HTERT RPE-1 (cell line): Measurements from ENCODE around the gene SETDB2.

ENCODE experiments used
- in situ Hi-C: fragments of 300-500 bp; cut with MboI; formaldehyde crosslinking; loops from 4 replicates; pipeline ENCODE4 v1.14.3; 2020; ENCODE audit warnings: low sequenced_read_pairs

The SETDB2 gene

DNA sequence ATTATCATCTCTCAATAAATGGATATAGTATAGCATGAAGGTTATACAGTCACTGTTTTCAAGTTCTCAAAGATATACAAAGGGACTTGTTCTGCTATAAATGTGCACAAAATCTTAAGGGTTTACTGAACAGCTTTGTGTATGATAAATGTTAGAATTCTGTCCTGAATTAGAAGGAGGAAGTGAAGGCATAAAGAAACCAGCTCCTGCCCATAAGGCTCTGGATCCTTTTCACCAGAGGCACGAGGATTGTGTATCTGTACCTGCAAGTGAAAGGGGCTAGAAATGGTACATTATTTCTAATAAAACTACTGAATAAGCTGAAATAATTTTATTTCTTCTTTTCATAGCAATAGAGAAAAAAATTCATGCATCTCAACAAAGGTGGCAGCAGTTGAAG is 84.1 kb downstream of the SETDB2 start:
- in situ Hi-C loops, result no loop called here

DNA sequence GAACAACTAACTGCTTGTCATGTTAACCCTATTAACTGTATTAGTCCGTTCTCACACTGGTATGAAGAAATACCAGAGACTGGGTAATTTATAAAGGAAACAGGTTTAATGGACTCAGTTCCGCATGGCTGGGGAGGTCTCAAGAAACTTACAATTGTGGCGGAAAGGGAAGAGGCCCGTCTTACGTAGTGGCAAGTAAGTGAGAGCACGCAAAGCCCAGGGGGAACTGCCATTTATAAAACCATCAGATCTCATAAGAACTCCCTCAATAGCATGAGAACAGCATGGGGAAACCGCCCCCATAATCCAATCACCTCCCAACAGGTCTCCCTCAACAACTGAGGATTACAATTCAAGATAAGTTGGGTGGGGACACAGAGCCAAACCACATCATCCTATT is 86.4 kb downstream of the SETDB2 start:
- in situ Hi-C loops, result no loop called here

DNA sequence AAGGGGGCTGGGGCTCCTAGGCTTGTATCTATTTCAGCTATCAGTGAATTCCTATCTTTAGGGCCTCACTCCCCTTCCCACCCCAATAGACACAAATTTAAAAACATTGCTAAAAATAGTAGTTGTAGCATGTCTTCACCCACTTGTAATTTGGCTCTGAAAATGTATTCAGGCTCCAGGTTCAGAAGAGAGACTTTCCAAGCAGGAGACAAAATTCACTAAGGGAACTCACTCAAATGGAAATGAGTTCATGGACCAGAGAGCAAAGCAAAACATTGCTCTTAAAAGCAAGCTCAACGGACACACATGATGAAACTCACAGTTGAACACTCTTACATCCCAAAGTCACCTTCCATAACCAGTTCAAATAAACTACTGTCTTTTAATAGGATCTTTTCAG is 88.5 kb downstream of the SETDB2 start:
- in situ Hi-C loops, result no loop called here

DNA sequence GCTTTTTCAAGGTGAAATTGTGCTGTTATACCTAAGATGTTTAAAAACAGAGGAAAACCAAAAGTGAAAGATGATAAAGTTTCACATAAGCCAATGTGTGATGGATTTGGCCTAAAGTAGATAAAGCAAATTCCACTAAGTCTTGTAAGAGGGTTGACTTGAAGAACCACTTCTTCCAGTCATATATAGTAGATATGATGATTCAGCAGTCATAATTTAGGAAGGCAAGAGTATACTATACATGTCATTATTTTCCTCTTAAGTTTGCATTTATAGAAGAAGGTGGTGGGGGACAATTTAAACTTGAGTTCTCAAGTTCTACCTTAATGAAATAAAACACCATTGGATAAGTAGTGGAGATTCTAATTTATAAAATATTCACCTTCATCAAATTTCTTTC is 88.9 kb downstream of the SETDB2 start:
- in situ Hi-C loops, result no loop called here

DNA sequence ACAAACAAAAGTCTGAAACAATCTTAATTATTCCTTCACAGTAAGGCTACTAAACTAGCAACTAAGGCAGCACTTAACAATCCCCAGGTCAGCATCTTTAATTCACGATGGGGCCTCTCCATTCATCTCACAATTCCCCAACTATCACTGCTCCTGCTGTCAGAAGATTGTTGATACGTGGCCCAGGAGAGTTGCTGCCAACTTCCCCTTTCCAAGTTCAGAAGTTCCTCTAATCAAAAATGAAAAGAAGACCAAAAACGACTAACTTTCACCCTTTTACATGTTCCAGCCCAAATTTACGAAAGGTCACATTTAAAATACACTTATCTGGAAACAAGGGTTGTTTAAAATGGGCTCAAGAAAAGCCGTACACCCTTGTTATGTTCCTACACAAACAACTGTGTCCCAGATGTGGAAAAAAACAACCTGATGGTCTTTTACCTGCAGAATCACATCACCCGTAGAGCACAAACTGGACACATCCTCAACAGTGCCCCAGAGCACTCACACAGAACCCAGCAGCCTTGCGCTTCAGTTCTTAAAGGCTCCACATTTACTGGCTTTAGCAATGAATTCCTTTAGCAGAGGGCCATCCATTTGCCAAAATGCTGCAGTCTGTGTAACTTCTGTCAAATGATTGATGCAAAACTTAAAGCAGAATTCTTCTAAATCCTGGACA is 89.7 kb downstream of the SETDB2 start:
- in situ Hi-C loops, result no loop called here

DNA sequence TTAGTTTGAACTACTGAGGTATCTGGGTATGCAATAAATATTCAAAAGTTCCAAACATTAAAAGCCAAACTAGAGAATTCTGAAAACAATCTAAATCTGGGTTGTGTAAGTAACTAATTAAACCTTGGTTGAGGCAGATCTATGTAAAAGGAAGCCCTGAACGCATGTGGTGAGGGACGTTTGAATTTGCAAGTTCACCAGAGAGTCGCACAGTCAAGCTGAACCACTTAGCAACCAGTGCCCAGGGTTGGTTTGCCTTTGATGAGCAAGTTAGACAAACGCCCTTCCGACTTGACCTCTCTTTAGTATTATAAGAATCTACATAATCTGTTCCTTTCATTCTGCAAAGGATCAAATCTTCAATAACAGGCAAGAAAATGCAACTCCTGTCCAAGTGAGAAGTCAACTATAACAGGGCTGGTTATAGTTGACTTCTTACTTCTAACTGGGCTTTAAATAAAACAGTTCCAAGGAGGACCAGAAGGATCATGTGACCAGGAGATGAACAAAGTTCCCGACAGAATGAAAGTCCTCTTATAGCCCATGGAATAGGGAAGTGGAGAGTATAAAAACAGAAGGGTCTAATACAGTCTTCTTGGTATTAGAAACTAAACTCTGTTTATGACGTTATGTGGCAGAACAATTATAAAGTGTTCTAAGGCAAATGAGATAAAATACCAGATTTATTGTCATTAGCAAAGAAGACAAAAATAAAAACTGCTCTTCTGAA is 92.2 kb downstream of the SETDB2 start:
- in situ Hi-C loops, result no loop called here

DNA sequence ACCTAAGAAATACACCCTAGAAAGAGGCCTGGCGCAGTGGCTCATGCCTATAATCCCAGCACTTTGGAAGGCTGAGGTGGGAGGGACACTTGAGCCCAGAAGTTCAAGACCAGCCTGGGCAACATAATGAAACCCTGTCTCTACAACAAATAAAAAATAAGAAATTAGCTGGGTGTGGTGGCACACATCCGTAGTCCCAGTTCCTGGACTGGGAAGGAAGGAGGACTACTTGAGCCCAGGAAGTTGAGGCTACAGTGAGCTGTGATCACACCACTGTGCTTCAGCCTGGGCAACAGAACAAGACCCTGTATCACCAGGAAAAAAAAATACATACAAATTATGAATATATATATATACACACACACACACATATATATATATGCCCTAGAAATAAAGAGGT is 94.3 kb downstream of the SETDB2 start:
- in situ Hi-C loops, result no loop called here

DNA sequence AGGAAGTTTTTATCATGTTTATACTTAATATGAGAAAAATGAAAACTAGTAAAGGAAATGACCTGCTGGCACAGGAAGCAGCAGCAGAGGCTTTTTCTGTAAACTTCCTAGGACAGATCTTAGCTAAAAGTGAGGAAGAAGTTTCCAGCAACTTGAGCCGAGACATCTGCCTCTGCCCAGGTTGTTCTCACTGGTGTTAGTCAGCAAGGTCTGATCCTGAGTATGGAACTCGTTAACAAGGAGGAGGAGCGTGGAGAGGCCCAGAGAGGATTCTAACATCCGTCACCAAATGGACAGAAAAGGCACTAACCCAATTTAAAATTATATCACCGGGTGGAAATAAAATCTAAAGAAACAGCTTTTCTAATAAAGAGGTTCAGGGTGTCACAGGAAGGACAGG is 95.2 kb downstream of the SETDB2 start:
- in situ Hi-C loops, result no loop called here

DNA sequence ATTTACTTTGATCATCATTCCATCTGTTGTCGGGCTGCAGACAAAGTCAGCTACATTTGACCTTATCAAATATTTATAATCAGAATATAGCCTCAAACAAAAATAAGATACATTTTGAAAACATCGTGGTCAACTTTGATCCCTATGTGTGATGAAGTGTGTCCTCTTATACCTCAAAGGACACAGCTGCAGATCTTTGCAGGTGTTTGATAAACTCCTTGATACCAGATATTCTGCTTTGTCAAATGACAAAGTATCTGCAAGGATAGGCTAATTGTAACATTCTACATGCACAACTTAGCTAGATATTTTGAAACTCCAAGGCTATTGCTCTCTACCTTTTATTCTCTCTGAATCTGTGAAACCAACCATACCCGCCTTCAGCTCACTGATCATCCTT is 95.7 kb downstream of the SETDB2 start:
- in situ Hi-C loops, result no loop called here

DNA sequence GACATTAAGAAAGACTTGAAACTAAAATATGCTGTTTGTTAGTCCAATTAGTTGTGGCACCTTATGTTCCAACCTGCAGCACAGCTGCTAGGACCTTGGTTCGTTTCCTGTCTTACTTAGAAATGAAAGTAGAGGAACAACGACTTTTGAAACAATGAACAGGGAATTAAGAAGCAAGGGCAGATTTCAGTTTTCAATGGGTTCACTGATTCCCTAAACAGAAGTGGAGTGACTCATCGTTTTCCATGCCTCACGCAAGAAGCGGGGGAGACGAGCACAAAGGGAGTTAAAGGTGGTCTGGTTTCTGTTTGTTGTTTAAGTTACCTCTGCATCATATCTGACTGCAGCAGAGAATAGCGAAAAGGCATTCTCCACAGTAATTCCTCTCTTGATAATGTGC is 96.5 kb downstream of the SETDB2 start:
- in situ Hi-C loops, result no loop called here

DNA sequence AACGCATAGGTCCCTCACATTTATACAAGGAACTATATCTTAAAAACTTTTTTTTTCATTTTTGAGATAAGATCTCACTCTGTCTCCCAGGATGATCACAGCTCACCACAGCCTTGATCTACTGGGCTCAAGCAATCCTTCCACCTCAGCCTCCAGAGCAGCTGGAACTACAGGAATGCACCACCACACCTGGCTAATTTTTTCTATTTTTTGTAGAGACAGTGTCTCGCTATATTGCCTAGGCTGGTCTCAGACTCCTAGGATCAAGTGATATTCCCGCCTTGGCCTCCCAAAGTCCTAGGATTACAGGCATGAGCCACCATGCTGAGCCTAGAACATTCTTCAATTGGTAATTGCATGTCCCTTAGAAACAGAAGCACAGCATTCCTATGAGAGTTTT is 99.6 kb downstream of the SETDB2 start:
- in situ Hi-C loops, result no loop called here
